Tibial artery (tissue), 4 donors: ENCODE results near the gene UBA5.

Source experiments
- DNase-seq, 2 donors: peaks; one replicate each; pipeline ENCODE4 v3.0.0-alpha.2; 2019
- H3K27ac ChIP-seq, 2 donors: fragments of 200-600 bp; sonication (generic) in 1 of 2; 1 replicate in 1 of 2; 2 replicates in 1 of 2; pipeline ENCODE4 v1.5.1; 2018 to 2019; ENCODE audit warnings: mild to moderate bottlenecking in 1 of 2
- H3K27me3 ChIP-seq, 2 donors: fragments of 200-600 bp; sonication (generic) in 1 of 2; one replicate each; pipeline versions ENCODE4 v1.5.1 to v1.6.0; 2016 to 2019
- H3K36me3 ChIP-seq, 3 donors: fragments of 200-600 bp; sonication (generic) in 2 of 3; one replicate each; pipeline ENCODE4 v1.5.1; 2016 to 2019; ENCODE audit warnings: mild to moderate bottlenecking in 2 of 3
- H3K4me1 ChIP-seq, 4 donors: fragments of 200-600 bp; sonication (generic) in 2 of 4; 1 replicate in 3 of 4; 2 replicates in 1 of 4; pipeline ENCODE4 v1.5.1; 2016 to 2019
- H3K4me3 ChIP-seq, 2 donors: fragments of 200-600 bp; sonication (generic) in 1 of 2; 1 replicate in 1 of 2; 2 replicates in 1 of 2; pipeline ENCODE4 v1.5.1; 2018 to 2019; ENCODE audit warnings: mild to moderate bottlenecking in 2 of 2
- H3K9me3 ChIP-seq, 3 donors: fragments of 200-600 bp; sonication (generic) in 1 of 3; one replicate each; pipeline ENCODE4 v1.5.1; 2016 to 2019
- intact Hi-C: fragments of 100-400 bp; cut with DNase I; formaldehyde crosslinking; loops from one replicate; pipeline ENCODE4 v1.15.0; 2023; ENCODE audit warnings: low total_unique reads
- TF ChIP-seq, protein P1 (sequence below), 2 experiments: fragments of 200-600 bp in 1 of 2; fragments of 450-650 bp in 1 of 2; IDR thresholded peaks; one replicate each; pipeline ENCODE4 v1.5.1; 2017 to 2019; ENCODE audit warnings: antibody characterized with exemption in 2 of 2, mild to moderate bottlenecking in 1 of 2, moderate library complexity in 1 of 2

The UBA5 gene

GRCh38 chr3:132679911-132680310 is 19.8 kb downstream of the UBA5 start:
- no peak for DNase-seq
- Histone ChIP-seq H3K36me3 (peaks cover 72 to 87% (median 80%) of the 10 kb centered on the region in 3 donors), H3K4me3 (no peak overlapping the region), H3K4me1 (no peaks in the 10 kb centered on the region), H3K9me3 (no peaks in the 10 kb centered on the region), H3K27ac (no peak overlapping the region), H3K27me3 (no peaks in the 10 kb centered on the region)
- intact Hi-C loops, result no loop called here
- TF ChIP-seq, protein P1, sequence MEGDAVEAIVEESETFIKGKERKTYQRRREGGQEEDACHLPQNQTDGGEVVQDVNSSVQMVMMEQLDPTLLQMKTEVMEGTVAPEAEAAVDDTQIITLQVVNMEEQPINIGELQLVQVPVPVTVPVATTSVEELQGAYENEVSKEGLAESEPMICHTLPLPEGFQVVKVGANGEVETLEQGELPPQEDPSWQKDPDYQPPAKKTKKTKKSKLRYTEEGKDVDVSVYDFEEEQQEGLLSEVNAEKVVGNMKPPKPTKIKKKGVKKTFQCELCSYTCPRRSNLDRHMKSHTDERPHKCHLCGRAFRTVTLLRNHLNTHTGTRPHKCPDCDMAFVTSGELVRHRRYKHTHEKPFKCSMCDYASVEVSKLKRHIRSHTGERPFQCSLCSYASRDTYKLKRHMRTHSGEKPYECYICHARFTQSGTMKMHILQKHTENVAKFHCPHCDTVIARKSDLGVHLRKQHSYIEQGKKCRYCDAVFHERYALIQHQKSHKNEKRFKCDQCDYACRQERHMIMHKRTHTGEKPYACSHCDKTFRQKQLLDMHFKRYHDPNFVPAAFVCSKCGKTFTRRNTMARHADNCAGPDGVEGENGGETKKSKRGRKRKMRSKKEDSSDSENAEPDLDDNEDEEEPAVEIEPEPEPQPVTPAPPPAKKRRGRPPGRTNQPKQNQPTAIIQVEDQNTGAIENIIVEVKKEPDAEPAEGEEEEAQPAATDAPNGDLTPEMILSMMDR (IDR thresholded peaks at IDR 0.05), result no peak

DNA sequence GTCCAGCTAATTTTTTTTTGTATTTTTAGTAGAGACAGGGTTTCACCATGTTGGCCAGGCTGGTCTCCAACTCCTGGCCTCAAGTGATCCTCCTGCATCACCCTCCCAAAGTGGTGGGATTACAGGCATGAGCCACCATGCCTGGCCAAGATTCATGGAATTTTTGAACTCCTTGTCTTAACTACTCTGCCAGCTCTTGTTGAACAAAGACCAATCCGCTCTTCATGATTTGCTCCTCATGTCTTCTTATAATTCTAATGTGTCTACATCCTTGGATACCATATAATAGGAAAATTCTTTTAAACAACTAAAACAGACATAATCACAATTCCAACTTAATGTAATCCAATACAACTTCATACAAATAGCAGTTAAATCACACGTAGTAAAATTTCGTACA is 21.3 kb downstream of the UBA5 start:
- intact Hi-C loops, result no loop called here
- H3K36me3 ChIP-seq, result peaks cover 74 to 87% (median 80%) of the 10 kb centered on the region in 3 donors
- DNase-seq, result no peak

GRCh38 chr3:132682201-132682600 is 22.1 kb downstream of the UBA5 start:
- Histone ChIP-seq H3K27me3 (no peaks in the 10 kb centered on the region), H3K4me3 (no peak overlapping the region), H3K27ac (no peak overlapping the region), H3K4me1 (no peaks in the 10 kb centered on the region), H3K9me3 (no peaks in the 10 kb centered on the region), H3K36me3 (peaks cover 75 to 89% (median 81%) of the 10 kb centered on the region in 3 donors)
- TF ChIP-seq, protein P1 (IDR thresholded peaks at IDR 0.05), result no peak
- intact Hi-C loops, result no loop called here
- DNase-seq, result no peak

More for the DNA sequence above, 21.3 kb downstream of the UBA5 start:
- no peak overlapping the region for H3K27ac ChIP-seq
- TF ChIP-seq, protein P1 (IDR thresholded peaks at IDR 0.05), result no peak
- H3K4me1 ChIP-seq, result no peaks in the 10 kb centered on the region
- no peak overlapping the region for H3K4me3 ChIP-seq
- no peaks in the 10 kb centered on the region for H3K27me3 ChIP-seq
- H3K9me3 ChIP-seq, result no peaks in the 10 kb centered on the region

- Histone ChIP-seq H3K27ac (no peak overlapping the region), H3K4me1 (no peaks in the 10 kb centered on the region), H3K36me3 (peaks cover 90 to 99% (median 97%) of the 10 kb centered on the region in 3 donors), H3K4me3 (no peak overlapping the region), H3K9me3 (no peaks in the 10 kb centered on the region), H3K27me3 (no peaks in the 10 kb centered on the region)
- no peak for DNase-seq
- intact Hi-C loops, result no loop called here
- TF ChIP-seq, protein P1 (IDR thresholded peaks at IDR 0.05), result no peak
Observed at GRCh38 chr3:132690040-132690439, 29.9 kb downstream of the UBA5 start.

DNA sequence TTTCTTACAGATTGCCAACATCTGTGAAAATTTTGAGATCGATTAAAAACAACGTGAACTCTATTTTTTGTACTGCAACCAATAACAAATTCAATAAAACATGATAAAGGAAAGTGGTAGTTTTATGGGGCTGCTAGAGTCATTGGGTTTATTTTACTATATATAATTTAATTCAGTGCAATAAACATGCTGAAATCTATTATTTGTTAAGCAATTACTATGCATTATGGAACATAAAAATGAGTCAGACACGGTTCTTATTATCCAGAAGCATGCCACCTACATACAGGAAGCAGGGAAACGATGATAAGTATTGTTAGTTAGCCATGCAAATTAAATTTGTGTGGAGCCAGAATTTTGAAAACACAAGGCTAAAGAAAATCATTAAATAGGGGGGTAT is 34.9 kb downstream of the UBA5 start:
- no peaks in the 10 kb centered on the region for H3K9me3 ChIP-seq
- H3K27me3 ChIP-seq, result no peaks in the 10 kb centered on the region
- TF ChIP-seq, protein P1 (IDR thresholded peaks at IDR 0.05), result no peak
- no peaks in the 10 kb centered on the region for H3K4me1 ChIP-seq
- H3K27ac ChIP-seq, result no peak overlapping the region
- H3K36me3 ChIP-seq, result peaks cover 87 to 95% (median 88%) of the 10 kb centered on the region in 3 donors
- intact Hi-C loops, result loop anchor here (2.0 kb wide), 1 partner anchor 18 kb away; no protein-coding TSS in a partner anchor
- DNase-seq, result no peak
- no peak overlapping the region for H3K4me3 ChIP-seq

- peaks cover 87 to 94% (median 88%) of the 10 kb centered on the region in 3 donors for H3K36me3 ChIP-seq
- H3K4me1 ChIP-seq, result no peaks in the 10 kb centered on the region
- H3K4me3 ChIP-seq, result no peak overlapping the region
- DNase-seq, result no peak
- H3K9me3 ChIP-seq, result no peaks in the 10 kb centered on the region
- intact Hi-C loops, result loop anchor here (2.0 kb wide), 1 partner anchor 19 kb away; no protein-coding TSS in a partner anchor
- H3K27me3 ChIP-seq, result no peaks in the 10 kb centered on the region
- H3K27ac ChIP-seq, result no peak overlapping the region
- TF ChIP-seq, protein P1 (IDR thresholded peaks at IDR 0.05), result no peak
Observed at GRCh38 chr3:132695422-132695821, 35.3 kb downstream of the UBA5 start.
